Effector CD8-positive, alpha-beta T cell (primary cell): ENCODE results near the gene OGFOD2.

ENCODE experiments used
- DNase-seq: peaks from one replicate; lab custom pipeline; 2025; lab: John Stamatoyannopoulos, UW

Gene OGFOD2

GRCh38 chr12:122977153-122977552, 2.1 kb downstream of the OGFOD2 start:
- no peak for DNase-seq

GRCh38 chr12:122977655-122978392, 2.8 kb downstream of the OGFOD2 start:
- no peak for DNase-seq

- DNase-seq: no peak
These were observed 3.5 kb downstream of the OGFOD2 start for GRCh38 chr12:122978507-122978955.

GRCh38 chr12:122979001-122979907, 4.2 kb downstream of the OGFOD2 start:
- DNase-seq: no peak

DNA sequence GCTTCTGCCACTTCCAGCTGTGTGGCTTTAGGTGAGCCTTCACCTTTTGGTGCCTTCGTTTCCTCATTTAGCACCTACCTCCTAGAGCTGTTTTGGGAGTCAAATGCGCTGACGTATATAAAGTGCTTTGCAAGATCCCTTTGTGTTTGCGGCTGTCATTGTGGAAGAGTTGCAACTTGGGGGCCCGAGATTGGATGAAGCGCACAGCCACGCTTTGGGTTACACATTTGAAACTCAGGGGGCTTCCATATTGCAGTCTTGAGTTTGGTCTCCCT, 4.8 kb downstream of the OGFOD2 start:
- no peak for DNase-seq

- peak; percentile 32 for DNase-seq
These were observed 5.4 kb downstream of the OGFOD2 start, which contains the start of gene ARL6IP4 for GRCh38 chr12:122980183-122981035. TSS of gene ARL6IP4 (plus strand) at chr12:122980681. CDS start at chr12:122981140, 459 bp downstream.

DNA sequence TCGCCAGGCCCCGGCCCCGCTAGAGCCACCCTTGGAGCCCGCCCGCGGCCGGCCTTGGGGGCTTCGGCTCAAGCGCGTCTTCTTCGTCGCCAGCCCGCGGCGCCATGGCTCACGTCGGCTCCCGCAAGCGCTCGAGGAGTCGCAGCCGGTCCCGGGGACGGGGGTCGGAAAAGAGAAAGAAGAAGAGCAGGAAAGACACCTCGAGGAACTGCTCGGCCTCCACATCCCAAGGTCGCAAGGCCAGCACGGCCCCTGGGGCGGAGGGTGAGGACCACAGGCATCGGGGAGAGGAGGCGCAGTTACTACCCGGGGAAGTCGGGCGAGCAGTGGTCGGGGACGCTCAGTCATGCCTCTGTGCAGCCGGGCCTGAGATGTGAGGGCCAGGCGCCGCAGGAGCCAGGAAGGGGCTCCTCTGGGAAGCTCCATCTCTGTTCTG, 6.0 kb downstream of the OGFOD2 start:
- no peak for DNase-seq

- DNase-seq: no peak
These were observed 6.8 kb downstream of the OGFOD2 start for GRCh38 chr12:122981587-122982476.

DNA sequence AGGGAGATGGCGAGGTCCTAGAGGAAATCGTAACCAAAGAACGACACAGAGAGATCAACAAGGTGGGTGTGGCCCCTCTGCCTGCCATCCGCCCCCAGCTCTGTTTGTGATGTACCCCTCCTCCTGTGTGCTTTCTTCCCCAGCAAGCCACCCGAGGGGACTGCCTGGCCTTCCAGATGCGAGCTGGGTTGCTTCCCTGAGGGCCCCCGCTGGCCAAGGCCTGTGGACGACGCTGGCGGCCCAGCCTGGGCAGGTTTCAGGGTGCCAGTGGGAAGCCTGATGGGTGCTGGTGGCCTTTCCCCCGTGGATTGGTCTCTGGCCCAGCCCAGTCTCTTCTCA, 7.4 kb downstream of the OGFOD2 start:
- DNase-seq: no peak

- DNase-seq: no peak
These were observed 8.1 kb downstream of the OGFOD2 start for GRCh38 chr12:122982963-122983788.

- DNase-seq: no peak
These were observed 8.9 kb downstream of the OGFOD2 start for GRCh38 chr12:122983789-122984515.

DNA sequence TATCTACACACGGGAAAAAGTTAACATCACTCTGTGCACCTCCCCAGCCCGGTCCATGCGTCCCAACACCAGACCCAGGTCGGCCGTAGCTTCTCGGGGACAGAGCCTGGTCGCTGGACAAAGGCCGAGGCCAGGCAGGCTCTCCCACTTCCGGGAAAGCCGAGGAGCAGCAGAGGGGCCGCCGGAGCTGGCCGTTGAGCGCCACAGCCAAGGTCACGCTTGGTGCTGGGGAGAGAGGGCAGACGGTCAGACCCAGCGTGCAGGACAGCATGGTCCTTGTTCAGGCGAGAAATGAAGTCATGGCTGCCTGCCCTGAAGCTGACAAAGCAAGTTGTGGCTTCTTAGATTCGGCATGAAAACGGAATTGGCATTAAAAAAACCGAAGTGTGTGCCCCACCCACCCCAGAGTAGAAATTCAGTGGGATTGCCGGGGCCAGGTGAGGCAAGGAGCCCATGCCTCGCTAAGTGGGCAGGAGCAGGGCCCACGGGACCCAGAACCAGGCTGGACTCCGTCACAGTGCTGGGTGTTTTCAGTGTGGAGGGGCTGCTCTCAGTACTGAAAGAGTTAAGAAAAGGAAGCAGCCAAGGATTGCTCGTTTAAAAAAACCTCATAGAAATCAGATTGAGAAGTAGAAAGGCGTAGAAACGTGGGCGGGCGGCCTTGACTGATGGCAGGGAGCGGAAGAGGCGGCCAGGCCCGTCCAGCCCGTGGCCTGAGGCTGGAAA, 9.7 kb downstream of the OGFOD2 start:
- DNase-seq: no peak

- no peak for DNase-seq
These were observed 10.6 kb downstream of the OGFOD2 start for GRCh38 chr12:122985338-122986257.

GRCh38 chr12:122986258-122986871, 11.3 kb downstream of the OGFOD2 start:
- no peak for DNase-seq

DNA sequence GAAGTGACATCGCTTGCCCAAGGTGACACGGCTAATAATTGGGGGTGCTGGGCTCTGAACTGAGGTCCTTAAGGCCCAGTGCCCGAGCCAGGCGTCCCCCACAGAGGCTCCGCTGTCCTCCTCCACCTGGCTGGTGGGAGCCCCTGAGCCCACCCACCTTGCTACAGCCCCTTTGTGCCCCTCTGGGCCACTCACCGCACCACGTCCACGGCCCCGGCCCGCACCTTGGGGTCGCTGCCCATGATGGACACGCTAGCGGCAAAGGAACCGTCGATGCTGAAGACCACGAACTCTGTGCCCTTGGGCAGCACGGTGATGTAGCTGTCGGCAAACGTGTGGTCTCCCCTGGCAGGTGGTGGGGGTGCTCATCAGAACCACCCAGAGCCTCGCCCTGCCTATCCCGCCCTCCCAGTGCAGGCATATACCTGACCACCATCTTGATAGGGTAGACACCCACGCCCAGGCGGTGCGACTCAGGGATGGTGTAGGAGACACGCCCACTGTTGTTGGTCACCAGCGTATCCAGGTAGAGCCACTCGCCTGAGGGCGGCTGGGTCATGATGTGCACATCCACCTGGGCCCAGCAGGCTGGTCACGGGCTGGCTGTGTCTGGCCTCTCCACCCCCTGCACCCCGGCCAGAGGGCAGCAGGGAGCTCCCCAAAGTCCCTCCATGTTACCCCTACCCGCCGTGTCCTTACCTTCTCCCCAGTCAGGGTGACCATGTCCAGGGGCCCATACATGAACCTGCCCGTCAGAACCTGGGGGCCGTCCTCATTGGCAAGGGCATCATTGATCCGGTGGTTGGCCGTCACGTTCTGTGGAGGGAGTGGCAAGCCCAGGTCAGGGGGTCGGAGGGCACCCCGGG, 12.3 kb downstream of the OGFOD2 start:
- no peak for DNase-seq

DNA sequence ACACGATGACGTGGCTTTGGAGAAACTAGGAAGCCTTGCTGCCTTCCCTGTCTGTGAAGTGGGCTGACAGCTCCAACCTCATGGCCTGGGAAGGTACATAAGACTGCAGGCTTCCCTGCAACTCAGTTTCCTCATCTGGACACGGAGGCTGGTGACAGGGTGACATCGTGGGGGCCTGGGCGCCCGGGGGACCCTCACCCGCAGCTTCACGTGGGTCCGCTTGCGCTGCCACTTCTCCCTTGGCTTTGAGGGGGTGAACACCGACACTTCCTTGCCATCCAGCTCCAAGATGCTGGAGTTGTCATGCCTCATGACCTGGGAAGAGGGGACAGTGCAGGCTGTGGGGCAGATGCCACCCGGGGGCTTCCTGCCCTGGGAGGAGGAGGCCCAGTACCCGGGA, 13.0 kb downstream of the OGFOD2 start:
- no peak for DNase-seq
